ENCODE data around the gene PCDH11Y.
"Not testable (repeated sequence)": the region's sequence is repeated elsewhere in the genome, so short reads cannot be mapped to it uniquely, and the experiment has no call there.

GRCh38 chrY:5543705-5544104 is 543.6 kb downstream of the PCDH11Y start:
- TF ChIP-seq CREM (CRISPR knock-in tag; IDR thresholded peaks at IDR 0.05); CTCF (IDR thresholded peaks at IDR 0.05); IRF2 (CRISPR knock-in tag; IDR thresholded peaks at IDR 0.05; ENCODE audit: borderline replicate concordance, low read depth); USF1 (CRISPR knock-in tag; IDR thresholded peaks at IDR 0.05); STAT6 (CRISPR knock-in tag; conservative IDR thresholded peaks at IDR 0.05; ENCODE audit: low read depth); MYBL2 (CRISPR knock-in tag; IDR thresholded peaks at IDR 0.05); NR2C2 (CRISPR knock-in tag; IDR thresholded peaks at IDR 0.05); ZMAT4 (CRISPR knock-in tag; IDR thresholded peaks at IDR 0.05); SP1 (CRISPR knock-in tag; conservative IDR thresholded peaks at IDR 0.05); NFE2L1 (CRISPR knock-in tag; IDR thresholded peaks at IDR 0.05); MAX (CRISPR knock-in tag; IDR thresholded peaks at IDR 0.05); TCF7 (CRISPR knock-in tag; IDR thresholded peaks at IDR 0.05; ENCODE audit: low read depth): not testable (repeated sequence)
